Activated B cell treated with CpG ODN at 0.5 μM for 24 hours (primary cell): ENCODE data around the gene AFF3. TPM values are rescaled to one million over a fixed set of nuclear protein-coding genes. Genes with fewer than 3 reads are reported as not detected.

ENCODE experiments used
- ATAC-seq: fragments of 200-7000 bp; cut with Tn5 transposase; one replicate; pipeline ENCODE4 v1.10.0; 2021; ENCODE audit warnings: low read depth, mild to moderate bottlenecking, moderate library complexity
- CTCF ChIA-PET: fragments of 350-600 bp; sonication (Branson Sonifier 250); formaldehyde crosslinking; loops from one replicate; lab custom pipeline; 2021; ENCODE audit warnings: antibody characterized with exemption; lab: Charles Lee
- POLR2A ChIA-PET: fragments of 350-600 bp; sonication (Branson Sonifier 250); formaldehyde crosslinking; loops from one replicate; lab custom pipeline; 2021; ENCODE audit warnings: antibody characterized with exemption; lab: Charles Lee
- DNase-seq: peaks from one replicate; pipeline ENCODE4 v3.0.0; 2022
- H3K27ac Mint-ChIP-seq: one replicate; pipeline ENCODE4 v1.8.0; 2020; ENCODE audit warnings: mixed read lengths
- H3K27me3 Mint-ChIP-seq: one replicate; pipeline ENCODE4 v1.8.0; 2021; ENCODE audit warnings: mixed read lengths
- H3K36me3 Mint-ChIP-seq: one replicate; pipeline ENCODE4 v1.8.0; 2021; ENCODE audit warnings: low read depth, mixed read lengths
- H3K4me1 Mint-ChIP-seq: one replicate; pipeline ENCODE4 v1.8.0; 2021; ENCODE audit warnings: mixed read lengths
- H3K4me3 Mint-ChIP-seq: one replicate; pipeline ENCODE4 v1.8.0; 2020; ENCODE audit warnings: mild to moderate bottlenecking, mixed read lengths
- H3K9me3 Mint-ChIP-seq: one replicate; pipeline ENCODE4 v1.8.0; 2020; ENCODE audit warnings: mixed read lengths
- intact Hi-C: fragments of 100-400 bp; cut with micrococcal nuclease; formaldehyde crosslinking; loops from one replicate; pipeline ENCODE4 v1.15.1; 2024
- total RNA-seq: library from RNA; stranded (reverse); gene quantifications from 2 replicates; pipeline ENCODE4 v1.2.3, GENCODE V29; 2022
- TF ChIP-seq, protein P1 (sequence below): fragments of 200-600 bp; IDR thresholded peaks from one replicate; pipeline ENCODE4 v1.8.0; 2022; ENCODE audit warnings: antibody characterized with exemption, mild to moderate bottlenecking

The AFF3 gene
- total RNA-seq, 1 donor from 2014 or later, result 271 TPM

DNA sequence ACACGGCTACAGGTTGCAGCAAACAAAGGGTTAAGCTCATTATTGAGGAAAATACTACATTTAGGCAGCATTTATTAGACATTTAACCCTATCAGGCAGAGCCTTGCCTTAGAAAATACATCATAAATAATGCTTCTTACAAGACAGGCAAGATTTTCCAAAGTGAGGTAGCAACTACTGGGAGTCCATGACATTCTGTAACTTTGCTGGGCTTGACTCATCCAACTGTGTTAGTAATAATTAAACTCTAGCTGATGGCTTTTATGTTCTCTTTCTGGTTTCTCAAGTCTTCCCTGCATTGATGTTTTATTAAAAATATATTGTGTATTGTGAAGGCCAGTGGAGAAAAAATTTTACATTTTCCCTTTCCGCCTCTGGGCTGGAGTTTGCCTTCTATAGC is 291.3 kb downstream of the AFF3 start:
- ChIA-PET POLR2A (no interaction called here), CTCF (no interaction called here)
- H3K4me3 Mint-ChIP-seq, result no peak overlapping the region
- ATAC-seq (no peak), DNase-seq (no peak)
- H3K4me1 Mint-ChIP-seq, result peaks cover 16% of the 10 kb centered on the region
- peaks cover 62% of the 10 kb centered on the region for H3K36me3 Mint-ChIP-seq
- TF ChIP-seq, protein P1, sequence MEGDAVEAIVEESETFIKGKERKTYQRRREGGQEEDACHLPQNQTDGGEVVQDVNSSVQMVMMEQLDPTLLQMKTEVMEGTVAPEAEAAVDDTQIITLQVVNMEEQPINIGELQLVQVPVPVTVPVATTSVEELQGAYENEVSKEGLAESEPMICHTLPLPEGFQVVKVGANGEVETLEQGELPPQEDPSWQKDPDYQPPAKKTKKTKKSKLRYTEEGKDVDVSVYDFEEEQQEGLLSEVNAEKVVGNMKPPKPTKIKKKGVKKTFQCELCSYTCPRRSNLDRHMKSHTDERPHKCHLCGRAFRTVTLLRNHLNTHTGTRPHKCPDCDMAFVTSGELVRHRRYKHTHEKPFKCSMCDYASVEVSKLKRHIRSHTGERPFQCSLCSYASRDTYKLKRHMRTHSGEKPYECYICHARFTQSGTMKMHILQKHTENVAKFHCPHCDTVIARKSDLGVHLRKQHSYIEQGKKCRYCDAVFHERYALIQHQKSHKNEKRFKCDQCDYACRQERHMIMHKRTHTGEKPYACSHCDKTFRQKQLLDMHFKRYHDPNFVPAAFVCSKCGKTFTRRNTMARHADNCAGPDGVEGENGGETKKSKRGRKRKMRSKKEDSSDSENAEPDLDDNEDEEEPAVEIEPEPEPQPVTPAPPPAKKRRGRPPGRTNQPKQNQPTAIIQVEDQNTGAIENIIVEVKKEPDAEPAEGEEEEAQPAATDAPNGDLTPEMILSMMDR, result no peak
- H3K9me3 Mint-ChIP-seq, result no peaks in the 10 kb centered on the region
- no peaks in the 10 kb centered on the region for H3K27me3 Mint-ChIP-seq
- intact Hi-C loops, result no loop called here
- H3K27ac Mint-ChIP-seq, result no peak overlapping the region

GRCh38 chr2:99850084-99850710 is 292.2 kb downstream of the AFF3 start:
- intact Hi-C loops, result no loop called here
- H3K27ac Mint-ChIP-seq, result no peak overlapping the region
- CTCF ChIA-PET, result interaction anchor here (1.2 kb wide), 1 partner anchor 397 kb away, joined by 3 read pairs; no protein-coding TSS in a partner anchor
- POLR2A ChIA-PET, result no interaction called here
- H3K36me3 Mint-ChIP-seq, result peaks cover 59% of the 10 kb centered on the region
- H3K4me3 Mint-ChIP-seq, result no peak overlapping the region
- H3K4me1 Mint-ChIP-seq, result peaks cover 17% of the 10 kb centered on the region
- ATAC-seq (no peak), DNase-seq (no peak)
- no peaks in the 10 kb centered on the region for H3K27me3 Mint-ChIP-seq
- TF ChIP-seq, protein P1, result no peak
- H3K9me3 Mint-ChIP-seq, result no peaks in the 10 kb centered on the region

GRCh38 chr2:99846462-99847107 is 295.8 kb downstream of the AFF3 start:
- CTCF ChIA-PET, result no interaction called here
- Mint-ChIP-seq H3K27ac (no peak overlapping the region), H3K9me3 (no peaks in the 10 kb centered on the region), H3K36me3 (peaks cover 46% of the 10 kb centered on the region), H3K4me3 (no peak overlapping the region), H3K4me1 (peaks cover 12% of the 10 kb centered on the region), H3K27me3 (no peaks in the 10 kb centered on the region)
- DNase-seq (no peak), ATAC-seq (no peak)
- intact Hi-C loops, result no loop called here
- TF ChIP-seq, protein P1, result no peak
- POLR2A ChIA-PET, result no interaction called here

GRCh38 chr2:99845296-99845695 is 297.1 kb downstream of the AFF3 start:
- intact Hi-C loops, result no loop called here
- ATAC-seq (no peak), DNase-seq (no peak)
- ChIA-PET CTCF (no interaction called here), POLR2A (no interaction called here)
- Mint-ChIP-seq H3K4me3 (no peak overlapping the region), H3K27me3 (no peaks in the 10 kb centered on the region), H3K4me1 (peaks cover 11% of the 10 kb centered on the region), H3K9me3 (no peaks in the 10 kb centered on the region), H3K27ac (no peak overlapping the region), H3K36me3 (peaks cover 54% of the 10 kb centered on the region)
- TF ChIP-seq, protein P1, result no peak

DNA sequence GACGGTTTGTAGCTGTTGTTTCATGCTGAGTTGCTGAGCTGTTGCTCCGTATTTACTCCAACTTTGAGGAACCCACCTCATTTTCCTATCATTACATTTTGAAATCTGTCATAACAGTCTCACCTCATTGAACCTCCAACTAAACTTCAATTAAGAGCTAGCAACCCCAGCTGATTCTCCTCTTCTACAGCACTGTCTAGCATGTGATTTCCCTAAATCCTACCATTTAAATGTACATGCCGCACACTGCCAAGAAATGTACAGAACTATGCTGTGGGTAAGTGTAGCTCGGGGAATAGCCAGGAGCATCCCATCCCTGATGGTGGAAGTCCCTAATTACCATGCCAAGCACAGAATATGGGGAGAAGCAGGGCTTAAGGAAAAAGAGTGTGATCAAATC is 299.9 kb downstream of the AFF3 start:
- no peak for ATAC-seq
- Mint-ChIP-seq H3K27ac (no peak overlapping the region), H3K27me3 (no peaks in the 10 kb centered on the region), H3K4me3 (no peak overlapping the region), H3K4me1 (peaks cover 11% of the 10 kb centered on the region), H3K36me3 (peaks cover 59% of the 10 kb centered on the region), H3K9me3 (no peaks in the 10 kb centered on the region)
- intact Hi-C loops, result no loop called here
- TF ChIP-seq, protein P1, result no peak
- POLR2A ChIA-PET, result interaction anchor here (0.6 kb wide), 1 partner anchor 1294 kb away, joined by 3 read pairs; no protein-coding TSS in a partner anchor
- no peak for DNase-seq
- CTCF ChIA-PET, result no interaction called here
